Non-pigmented ciliary epithelial cell (primary cell): ENCODE data around the gene ZCCHC9.
"Not testable (repeated sequence)": the region's sequence is repeated elsewhere in the genome, so short reads cannot be mapped to it uniquely, and the experiment has no call there.

ENCODE experiments used
- DNase-seq: peaks from one replicate; pipeline ENCODE4 v3.0.0-alpha.2; 2010; ENCODE audit warnings: low read depth

ZCCHC9 gene

DNA sequence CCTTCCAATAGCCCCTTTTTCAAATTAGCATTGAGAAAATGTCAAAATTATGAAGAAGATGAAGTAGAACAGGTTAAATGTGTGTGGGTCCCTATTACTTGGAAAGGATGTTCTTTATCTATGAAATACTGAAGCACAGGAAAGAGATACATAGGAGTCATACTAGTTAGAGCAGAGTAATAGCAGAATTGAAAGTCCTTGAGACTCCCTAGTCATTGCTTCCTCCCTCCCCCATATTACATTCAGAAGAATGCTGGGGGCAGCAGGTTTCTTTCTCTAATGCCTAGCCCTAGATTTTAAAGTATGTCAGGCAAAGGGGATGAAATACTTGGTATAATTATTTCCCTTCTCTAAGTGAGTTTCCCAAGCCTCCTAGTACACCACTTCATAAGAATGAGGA, 4.4 kb downstream of the ZCCHC9 start:
- no peak for DNase-seq

DNA sequence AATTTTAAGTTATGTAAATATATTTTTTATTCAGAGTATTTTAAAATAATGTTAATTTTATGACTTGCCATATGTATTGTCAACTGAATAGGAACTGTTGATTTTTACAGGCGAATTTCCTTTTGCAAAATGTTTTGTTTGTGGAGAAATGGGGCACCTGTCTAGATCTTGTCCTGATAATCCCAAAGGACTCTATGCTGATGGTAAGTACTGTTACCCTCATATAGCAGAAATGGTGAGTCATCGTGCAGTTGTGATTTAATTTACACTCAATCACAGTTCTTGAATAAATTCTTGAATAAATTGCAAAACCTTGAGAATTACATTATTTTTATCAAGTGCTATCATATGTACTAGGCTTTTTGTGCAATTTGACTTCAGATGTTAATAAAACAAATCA, 7.4 kb downstream of the ZCCHC9 start:
- DNase-seq, result no peak

DNA sequence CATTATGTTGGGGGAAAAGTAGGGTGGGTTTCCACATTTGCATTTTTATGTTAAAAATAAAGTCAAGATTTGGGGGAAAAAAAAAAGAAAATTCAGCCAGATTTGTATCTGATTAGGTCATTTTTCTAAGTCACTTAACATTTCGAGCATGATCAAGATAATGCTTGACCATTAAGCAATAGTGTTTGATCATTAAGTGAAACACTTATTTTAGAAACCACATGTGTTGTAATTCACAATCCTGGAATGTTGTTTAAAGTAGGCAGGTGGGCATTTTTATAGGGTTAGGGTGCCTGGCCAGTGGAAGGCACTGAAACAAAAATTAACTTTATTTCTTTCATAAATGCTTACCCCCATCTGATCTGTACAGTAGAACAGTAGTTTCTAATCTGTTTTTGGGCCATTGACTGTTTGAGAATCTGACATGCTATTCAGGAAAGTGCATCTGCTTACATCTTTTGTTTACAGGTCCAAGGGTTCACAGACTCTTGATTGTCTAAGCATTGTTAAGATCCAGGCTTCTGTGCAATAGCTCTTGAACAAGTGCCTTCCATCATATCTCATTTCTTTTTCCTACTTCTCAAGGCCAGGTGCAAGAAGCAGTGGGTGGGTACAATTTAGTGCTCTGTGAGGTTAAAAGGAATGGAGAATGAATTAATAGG, 9.1 kb downstream of the ZCCHC9 start:
- no peak for DNase-seq

DNA sequence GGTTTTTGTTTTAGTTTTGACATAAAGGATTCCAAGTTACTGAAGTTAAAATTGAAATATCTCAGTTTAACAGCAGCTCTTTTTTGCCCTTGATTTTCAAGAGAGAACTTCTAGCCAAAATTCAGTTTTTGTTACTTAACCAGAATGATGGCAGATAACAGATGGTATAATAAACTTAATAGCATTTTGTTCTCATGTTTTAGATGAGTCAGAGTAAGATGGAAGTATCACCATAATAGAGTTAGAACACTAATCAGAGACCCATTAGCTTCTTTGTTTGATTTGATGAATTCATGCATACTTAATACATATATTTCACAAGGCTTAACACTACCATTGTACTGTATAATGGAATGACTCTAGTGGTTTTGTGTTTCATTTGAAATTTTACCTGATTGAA, 11.9 kb downstream of the ZCCHC9 start:
- DNase-seq, result no peak

DNA sequence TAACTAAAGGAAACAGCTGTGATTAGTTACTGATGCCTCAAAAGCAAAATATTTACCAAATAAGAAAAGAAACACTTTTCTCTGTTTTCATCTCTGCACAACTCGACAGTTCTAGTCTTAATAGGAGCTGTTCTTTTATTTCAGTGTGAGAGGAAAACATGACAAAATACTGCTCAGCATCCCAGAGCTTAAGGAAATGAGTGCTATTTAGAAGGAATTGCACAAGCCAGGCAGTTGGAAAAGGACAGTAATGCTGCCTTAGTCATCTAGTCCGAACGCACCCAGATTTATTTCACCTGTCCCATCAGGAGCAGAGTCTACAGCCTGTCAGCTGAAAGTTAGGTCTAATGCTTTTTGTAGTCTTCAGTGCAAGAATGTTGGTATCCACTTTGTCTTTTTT, 12.3 kb downstream of the ZCCHC9 start:
- no peak for DNase-seq

DNA sequence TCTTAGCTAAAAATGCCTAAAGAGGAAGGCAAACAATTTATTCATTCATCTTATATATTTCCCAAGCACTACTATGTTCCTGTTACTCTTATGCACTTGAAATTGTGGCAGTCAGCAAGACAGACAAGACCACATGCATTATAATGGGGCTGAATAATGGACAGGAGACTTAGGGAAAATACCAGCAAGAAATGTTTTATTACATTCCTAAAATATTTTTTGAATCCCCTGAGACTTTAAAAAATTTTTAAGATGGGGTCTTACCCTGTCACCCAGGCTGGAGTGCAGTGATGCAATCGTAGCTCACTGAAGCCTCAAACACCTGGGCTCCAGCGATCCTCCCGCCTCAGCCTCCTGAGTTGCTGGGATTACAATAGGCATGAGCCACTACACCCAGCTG, 13.2 kb downstream of the ZCCHC9 start:
- DNase-seq, result no peak

DNA sequence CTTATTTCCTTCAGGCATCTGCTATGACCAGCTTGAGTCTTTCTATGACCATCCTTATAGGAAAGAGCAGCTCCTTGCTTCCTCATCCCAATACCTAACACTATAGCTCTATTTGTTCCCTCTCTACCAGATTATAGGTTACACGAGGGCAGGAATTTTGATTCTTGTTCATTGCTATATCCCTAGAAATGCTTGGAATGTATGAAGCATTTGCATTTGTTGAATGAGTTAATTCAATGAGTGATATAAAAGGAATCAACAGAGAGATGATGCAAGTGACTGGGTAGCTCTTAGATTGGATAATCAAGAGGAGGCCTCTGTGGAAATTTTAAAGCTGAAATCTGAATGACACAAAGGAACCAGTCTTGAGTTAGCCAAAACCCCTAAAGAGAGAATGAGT, 13.9 kb downstream of the ZCCHC9 start:
- DNase-seq, result no peak

DNA sequence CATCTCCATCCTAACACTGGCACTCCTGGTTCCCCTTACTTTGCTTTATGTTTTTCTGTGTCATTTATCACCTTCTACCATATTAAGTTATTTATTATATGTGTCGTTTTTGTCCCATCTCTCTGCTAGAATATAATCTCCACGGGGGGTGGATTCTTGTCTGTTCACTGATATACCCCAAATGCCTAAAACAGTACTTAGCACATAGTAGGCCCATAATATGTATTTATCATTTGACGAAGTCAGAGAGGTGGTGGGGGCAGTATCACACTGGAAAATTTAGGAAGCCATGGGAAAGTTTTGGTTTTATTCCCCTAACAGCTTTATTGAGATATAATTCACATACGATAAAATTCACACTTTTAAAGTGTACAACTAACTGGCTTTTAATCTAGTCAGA, 14.4 kb downstream of the ZCCHC9 start:
- no peak for DNase-seq

DNA sequence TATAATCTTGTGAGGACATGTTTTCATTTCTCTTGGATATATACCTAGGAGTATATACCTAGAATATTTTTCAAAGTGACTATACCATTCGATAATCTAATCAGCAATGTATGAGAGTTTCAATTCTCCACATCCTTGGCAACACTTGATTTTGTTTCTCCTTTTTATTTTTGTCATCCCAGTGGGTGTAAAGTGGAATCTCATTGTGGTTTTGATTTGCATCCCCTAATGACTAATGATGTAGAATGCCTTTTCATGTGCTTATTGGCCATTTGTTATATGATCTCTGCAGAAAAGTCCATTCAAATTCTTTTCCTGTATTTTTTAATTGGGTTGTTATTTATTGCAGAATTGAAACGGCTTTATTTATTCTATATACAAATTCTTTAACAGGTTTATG, 15.2 kb downstream of the ZCCHC9 start:
- no peak for DNase-seq

DNA sequence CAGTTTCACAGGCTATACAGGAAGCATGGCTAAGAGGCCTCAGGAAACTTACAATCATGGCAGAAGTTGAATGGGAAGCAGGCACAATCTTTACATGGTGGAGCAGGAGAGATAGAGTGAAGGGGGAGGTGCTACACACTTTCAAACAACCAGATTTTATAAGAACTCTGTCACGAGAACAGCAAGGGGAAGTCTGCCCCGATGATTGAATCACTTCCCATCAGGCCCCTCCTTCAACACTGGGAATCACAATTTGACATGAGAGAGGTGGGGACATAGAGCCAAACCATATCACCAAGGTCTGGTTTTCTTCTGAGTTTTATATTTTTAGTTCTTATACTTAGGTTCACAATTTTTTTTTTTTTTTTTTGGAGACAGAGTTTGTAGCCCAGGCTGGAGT, 16.1 kb downstream of the ZCCHC9 start:
- no peak for DNase-seq

DNA sequence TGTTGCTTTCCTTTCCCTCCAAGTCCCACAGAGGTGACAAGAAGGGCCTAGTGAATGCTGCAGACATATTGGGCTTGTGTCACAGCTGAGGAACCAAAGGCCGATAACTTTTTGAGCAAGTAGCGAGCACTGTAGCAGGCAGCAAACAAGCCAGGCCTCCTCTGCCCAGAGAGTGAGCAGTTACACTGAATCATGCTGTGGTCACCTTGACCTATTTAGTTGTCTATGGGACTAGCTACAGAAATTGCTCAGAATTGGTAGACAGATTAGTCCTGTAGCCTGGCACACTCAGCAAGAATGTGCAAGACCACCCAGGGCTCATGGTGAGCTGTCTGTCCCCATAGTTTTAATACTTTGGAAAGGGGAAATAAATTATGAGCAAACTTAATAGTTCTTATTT, 25.2 kb downstream of the ZCCHC9 start:
- DNase-seq, result no peak

DNA sequence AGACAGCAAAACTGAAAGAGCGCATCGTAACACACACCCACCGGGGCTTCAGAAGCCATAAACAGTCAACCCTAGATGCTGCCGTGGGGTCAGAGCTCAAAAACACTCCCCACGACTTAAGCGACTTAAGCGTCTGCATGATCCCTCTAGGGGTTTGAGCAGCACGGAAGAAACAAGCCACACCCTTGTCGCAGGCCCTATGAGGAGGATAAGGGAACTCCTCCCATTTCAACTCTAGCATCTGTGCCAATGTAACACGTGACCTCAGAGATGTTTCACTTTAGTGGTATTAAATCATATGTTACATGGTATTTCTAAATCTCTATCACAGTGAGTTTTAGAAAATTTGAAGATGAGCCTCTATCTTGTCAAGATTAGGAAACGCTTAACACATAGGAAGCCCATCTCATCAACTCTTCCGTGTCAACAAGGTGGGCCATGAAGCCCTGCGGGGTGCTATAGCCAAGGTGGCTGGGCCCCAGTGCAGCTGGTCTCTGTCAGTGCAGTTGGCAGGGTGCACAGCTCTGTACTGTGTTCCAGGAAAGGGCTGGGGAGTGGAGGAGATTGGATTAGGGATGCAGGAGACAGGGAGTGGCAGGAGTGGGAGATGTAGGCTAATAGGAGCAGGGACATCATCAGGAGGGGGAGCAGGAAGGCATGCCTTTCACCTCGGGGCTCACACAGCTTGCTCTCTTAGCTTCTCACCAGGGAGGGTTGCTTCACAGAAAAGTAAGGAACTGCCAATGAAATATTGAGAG, 33.1 kb downstream of the ZCCHC9 start:
- no peak for DNase-seq

DNA sequence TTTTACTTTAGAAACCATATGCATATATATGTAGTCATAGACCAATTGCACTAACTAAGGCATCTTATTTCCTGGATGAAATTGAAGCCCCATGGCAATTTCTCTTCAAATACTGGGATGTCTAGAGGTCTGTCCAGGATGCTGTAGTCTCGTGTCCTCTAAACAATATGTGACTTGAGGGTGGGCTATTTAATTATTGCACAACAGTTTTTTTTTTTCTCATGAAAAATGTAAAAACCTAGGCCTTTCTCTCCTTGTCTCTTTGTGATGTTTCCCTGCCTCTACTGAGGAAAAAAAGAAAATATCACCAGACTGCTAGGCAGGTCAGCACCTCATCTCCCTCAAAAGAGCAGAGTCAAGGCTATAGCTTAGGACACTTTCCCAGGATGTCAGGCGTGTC, 34.6 kb downstream of the ZCCHC9 start:
- no peak for DNase-seq

DNA sequence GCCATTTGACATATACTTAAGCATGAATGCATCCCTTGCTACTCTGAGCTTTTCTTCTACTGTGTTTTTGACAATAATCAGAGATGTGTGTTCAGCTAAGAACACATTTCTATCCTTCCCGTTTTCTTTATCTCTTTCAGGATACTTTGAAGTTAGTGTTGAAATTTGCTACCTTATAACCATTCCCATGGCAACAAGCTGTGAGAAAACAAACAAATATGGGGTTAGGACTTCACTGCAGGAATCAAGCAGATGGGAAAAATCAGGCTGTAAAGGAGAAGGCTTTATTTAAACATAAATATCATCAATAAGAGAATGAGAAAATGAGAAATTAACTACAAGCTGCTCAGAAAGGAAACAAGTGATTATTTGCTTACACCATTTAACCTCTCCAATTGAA, 35.2 kb downstream of the ZCCHC9 start:
- no peak for DNase-seq

DNA sequence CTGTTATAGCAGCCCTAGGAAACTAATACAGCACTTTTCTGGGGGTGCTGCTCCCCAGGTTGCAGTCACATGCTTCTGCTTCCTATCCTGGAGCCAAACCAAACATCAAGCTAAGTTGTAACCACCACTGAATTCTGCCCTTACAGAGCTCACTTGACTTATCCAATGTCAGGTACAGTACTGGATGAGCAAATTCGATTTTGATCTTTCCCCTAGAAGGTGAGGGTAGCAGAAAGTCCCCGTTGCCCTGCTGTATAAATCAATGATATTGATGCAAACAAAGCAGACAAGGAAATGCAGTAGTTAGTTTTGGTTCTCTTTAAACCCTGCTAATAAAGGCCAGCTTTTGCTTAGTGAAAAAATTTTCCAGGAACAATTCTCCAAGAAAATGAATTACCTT, 36.4 kb downstream of the ZCCHC9 start:
- no peak for DNase-seq

DNA sequence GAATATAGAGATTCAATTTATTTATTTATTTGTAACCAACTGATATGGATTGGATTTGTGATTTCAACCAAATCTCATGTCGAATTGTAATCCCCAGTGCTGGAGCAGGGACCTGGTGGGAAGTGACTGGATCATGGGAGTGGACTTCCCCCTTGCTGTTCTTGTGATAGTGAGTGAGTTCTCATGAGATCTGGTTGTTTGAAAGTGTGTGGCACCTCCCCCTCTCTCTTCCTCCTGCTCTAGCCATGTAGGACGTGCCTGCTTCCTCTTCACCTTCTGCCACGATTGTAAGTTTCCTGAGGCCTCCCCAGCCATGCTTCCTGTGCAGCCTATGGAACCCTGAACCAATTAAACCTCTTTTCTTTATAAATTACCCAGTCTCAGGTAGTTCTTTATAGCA, 36.8 kb downstream of the ZCCHC9 start:
- DNase-seq, result not testable (repeated sequence)

DNA sequence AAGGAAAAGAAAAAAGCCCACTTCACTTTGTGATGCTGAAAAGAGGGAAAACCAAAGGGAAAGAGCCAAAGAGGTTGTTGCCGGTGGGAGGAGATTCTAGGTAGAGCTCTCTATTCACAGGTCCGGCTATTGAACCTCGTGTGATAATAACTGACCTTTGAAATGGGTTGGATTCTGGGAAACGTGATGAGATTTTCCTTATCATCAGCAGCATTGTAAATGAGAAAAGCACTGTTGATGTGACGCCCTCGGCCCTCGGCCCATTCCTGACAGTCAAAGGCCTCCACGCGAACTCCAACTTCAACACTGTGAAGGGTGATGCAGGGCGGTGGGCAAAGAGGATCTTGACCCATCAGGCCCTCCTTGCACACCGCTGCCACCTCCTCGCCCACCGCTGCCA, 43.3 kb downstream of the ZCCHC9 start:
- DNase-seq, result no peak

DNA sequence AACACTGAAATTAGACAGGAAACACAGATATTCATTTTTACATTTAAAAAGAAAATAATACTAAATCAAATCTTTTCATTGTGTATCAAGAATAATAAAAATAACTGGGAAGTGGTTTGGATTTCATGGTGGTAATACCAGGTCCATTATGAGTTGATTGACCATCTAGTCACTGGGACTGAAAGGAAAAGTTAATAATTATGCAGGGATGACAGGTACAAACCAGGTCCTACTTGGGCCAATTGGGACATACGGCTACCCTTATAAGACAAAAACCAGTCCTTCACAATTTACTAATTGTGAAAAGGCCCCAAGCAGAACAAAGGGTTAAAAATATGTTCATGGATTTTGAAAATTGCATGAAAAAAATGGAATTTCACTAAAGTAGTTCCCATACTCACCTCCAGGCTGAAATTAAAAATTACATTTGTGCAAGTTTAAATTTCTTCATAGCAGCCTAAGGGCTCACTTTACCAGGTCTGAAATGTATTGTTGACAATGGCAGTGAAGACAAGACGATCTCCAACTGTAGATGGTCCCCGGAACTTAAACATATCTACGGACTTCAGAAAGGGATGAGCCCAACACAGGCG, 44.1 kb downstream of the ZCCHC9 start:
- no peak for DNase-seq

DNA sequence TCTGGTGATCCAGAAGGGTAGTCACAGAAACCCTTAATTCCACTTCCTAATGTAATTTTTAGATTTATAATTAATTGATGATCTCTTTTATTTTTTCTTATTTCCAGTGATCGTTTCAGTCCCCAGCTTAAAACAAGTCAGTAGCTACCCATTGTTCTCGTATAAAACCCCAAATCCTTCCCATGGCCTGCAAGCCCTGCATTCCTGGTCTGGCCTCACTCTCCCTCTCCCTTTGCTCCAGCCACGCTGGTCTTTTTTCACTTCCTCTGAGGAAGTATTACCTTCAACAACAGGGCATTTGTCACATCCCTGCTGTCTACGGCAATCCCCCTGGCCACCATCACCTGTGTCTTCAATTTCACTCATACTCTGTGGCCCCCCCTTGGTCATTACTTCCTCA, 47.8 kb downstream of the ZCCHC9 start:
- DNase-seq, result no peak

DNA sequence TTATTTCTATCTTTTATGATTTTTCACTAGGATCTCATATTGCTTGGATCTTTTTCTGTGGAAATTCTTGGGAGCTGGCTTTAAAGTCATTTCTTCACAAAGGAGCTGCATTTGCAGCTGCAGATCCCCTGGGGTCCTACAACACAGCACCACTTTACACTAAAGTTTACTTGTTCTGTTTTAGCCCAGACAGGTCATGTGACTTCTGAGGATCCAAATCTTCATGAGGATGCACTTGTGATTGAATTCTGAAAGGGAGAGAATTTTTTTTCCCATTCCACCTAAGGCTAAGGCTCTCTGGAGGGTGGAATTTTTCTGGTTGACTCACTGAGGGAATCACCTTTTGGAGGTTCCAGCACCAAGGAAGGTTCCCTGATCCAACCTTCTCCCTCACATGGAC, 49.1 kb downstream of the ZCCHC9 start:
- no peak for DNase-seq

DNA sequence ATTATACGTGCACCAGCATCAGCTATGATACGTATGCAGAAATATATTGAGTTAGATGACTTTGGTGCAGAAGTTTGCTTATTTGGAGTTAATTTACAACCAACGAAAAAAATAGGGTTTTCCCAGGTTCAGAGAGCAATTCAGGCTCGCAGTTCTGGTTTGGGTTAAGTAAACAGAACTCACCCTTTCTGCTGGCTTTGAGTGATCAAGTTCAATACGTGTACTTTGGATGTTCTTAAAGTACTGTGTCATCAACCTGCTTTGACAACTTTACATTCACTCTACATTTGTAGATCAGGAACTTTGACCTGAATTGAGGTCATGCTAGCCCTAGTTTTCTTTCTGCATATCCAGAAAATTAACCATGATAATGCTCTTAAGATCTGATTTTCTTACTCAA, 51.8 kb downstream of the ZCCHC9 start:
- DNase-seq, result no peak

DNA sequence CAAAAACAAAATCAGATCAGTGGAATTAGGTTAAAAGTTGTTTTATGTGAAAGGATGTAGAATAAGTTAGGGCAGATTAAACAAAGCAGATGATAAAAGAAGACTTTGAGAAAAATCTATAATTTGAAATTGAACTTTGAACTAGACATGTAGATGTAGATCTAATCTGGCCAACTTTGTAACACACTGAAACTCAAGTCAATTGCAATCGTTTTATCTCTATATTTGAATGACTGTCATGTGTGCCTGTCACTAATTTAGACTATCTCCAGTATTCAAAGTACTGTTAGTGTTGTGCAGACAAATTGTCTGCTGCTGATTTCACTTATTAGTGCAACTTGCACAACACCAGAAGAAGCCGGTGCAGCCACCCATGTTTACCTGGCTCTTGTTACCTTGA, 52.7 kb downstream of the ZCCHC9 start:
- no peak for DNase-seq
